IMR-90 (cell line): ENCODE data around the gene CEBPE. TPM values are rescaled to one million over a fixed set of nuclear protein-coding genes. Genes with fewer than 3 reads are reported as not detected.

Experiments used
- ATAC-seq: fragments of 200-7000 bp; cut with Tn5 transposase; 2 replicates; pipeline ENCODE4 v1.9.1; 2020; ENCODE audit warnings: low read depth, mild to moderate bottlenecking, moderate library complexity
- BruUV-seq: library from RNA; stranded (reverse); fragments of 400-500 nt; replicated peaks from 2 replicates; lab custom pipeline; 2021; lab: Mats Ljungman, UMichigan
- CTCF ChIA-PET: fragments of 300-600 bp; formaldehyde crosslinking; extraction: SDS; loops from one replicate; lab custom pipeline; 2021; ENCODE audit warnings: antibody characterized with exemption; lab: Yijun Ruan, JAX
- POLR2A ChIA-PET: fragments of 300-600 bp; sonication (Branson Sonifier 250); formaldehyde crosslinking; loops from one replicate; lab custom pipeline; 2022; ENCODE audit warnings: antibody characterized with exemption; ENCODE audit not compliant: unreplicated experiment; lab: Charles Lee
- DNase-seq: peaks from one replicate; pipeline ENCODE4 v3.0.0; 2013
- H2AFZ ChIP-seq: replicated peaks from 2 replicates; pipeline ENCODE3; 2013; ENCODE audit warnings: low read length, mild to moderate bottlenecking; ENCODE audit not compliant: poor library complexity
- H2AK5ac ChIP-seq: 2 replicates; pipeline ENCODE4 v1.6.1; 2013; ENCODE audit warnings: low read depth, low read length, inconsistent platforms
- H2AK9ac ChIP-seq: replicated peaks from 2 replicates; pipeline ENCODE3; 2013; ENCODE audit warnings: mild to moderate bottlenecking, low read depth, low read length, moderate library complexity; ENCODE audit not compliant: poor library complexity
- H2BK120ac ChIP-seq: 2 replicates; pipeline ENCODE4 v1.6.1; 2013; ENCODE audit warnings: low read depth, low read length, inconsistent platforms
- H2BK15ac ChIP-seq: 3 replicates; pipeline ENCODE4 v1.6.1; 2013; ENCODE audit warnings: low read depth, low read length, inconsistent platforms
- H2BK20ac ChIP-seq: 2 replicates; pipeline ENCODE4 v1.6.1; 2013; ENCODE audit warnings: low read depth, mild to moderate bottlenecking, inconsistent platforms, low read length, moderate library complexity
- H2BK5ac ChIP-seq: 2 replicates; pipeline ENCODE4 v1.6.1; 2013; ENCODE audit warnings: mild to moderate bottlenecking, low read depth, low read length, inconsistent platforms; ENCODE audit not compliant: poor library complexity, severe bottlenecking
- H3K14ac ChIP-seq: replicated peaks from 2 replicates; pipeline ENCODE4 v1.6.1; 2013; ENCODE audit warnings: low read depth, low read length, inconsistent platforms
- H3K18ac ChIP-seq: 2 replicates; pipeline ENCODE4 v1.6.1; 2013; ENCODE audit warnings: low read depth, low read length, control low read depth
- H3K23ac ChIP-seq: 2 replicates; pipeline ENCODE4 v1.6.1; 2013; ENCODE audit warnings: low read depth, low read length, inconsistent platforms
- H3K27ac ChIP-seq: 2 replicates; pipeline ENCODE4 v1.5.1; 2013; ENCODE audit warnings: mild to moderate bottlenecking, control low read depth, low read length; ENCODE audit not compliant: insufficient read depth
- H3K27me3 ChIP-seq: 2 replicates; pipeline ENCODE4 v1.6.1; 2013; ENCODE audit warnings: low read length; ENCODE audit not compliant: control insufficient read depth, insufficient read depth
- H3K36me3 ChIP-seq: 2 replicates; pipeline ENCODE4 v1.6.1; 2013; ENCODE audit warnings: low read length, mixed read lengths; ENCODE audit not compliant: control insufficient read depth, insufficient read depth
- H3K4ac ChIP-seq: 2 replicates; pipeline ENCODE4 v1.6.1; 2013; ENCODE audit warnings: low read depth, low read length, inconsistent platforms
- H3K4me1 ChIP-seq: 2 replicates; pipeline ENCODE4 v1.6.1; 2013; ENCODE audit warnings: low read length, mixed read lengths; ENCODE audit not compliant: control insufficient read depth, insufficient read depth
- H3K4me2 ChIP-seq: 2 replicates; pipeline ENCODE4 v1.6.1; 2013; ENCODE audit warnings: low read depth, mild to moderate bottlenecking, control low read depth, low read length, moderate library complexity
- H3K4me3 ChIP-seq: 2 replicates; pipeline ENCODE4 v1.5.1; 2013; ENCODE audit warnings: low read depth, mild to moderate bottlenecking, control low read depth, low read length, moderate library complexity; ENCODE audit not compliant: insufficient read depth
- H3K56ac ChIP-seq: 2 replicates; pipeline ENCODE4 v1.6.1; 2013; ENCODE audit warnings: low read length, inconsistent platforms; ENCODE audit not compliant: insufficient read depth; ENCODE audit errors: extremely low read depth
- H3K79me1 ChIP-seq, 2 experiments: 2 replicates each; pipeline ENCODE4 v1.6.1; 2013; ENCODE audit warnings: low read length in 2 of 2, inconsistent platforms in 1 of 2, low read depth in 1 of 2
- H3K9ac ChIP-seq: 2 replicates; pipeline ENCODE4 v1.6.1; 2013; ENCODE audit warnings: low read depth, low read length, control low read depth
- H3K9me1 ChIP-seq: 2 replicates; pipeline ENCODE4 v1.6.1; 2013; ENCODE audit warnings: low read length, inconsistent platforms; ENCODE audit not compliant: insufficient read depth
- H3K9me3 ChIP-seq: 2 replicates; pipeline ENCODE4 v1.6.1; 2013; ENCODE audit warnings: low read length; ENCODE audit not compliant: control insufficient read depth, insufficient read depth
- H4K20me1 ChIP-seq: 2 replicates; pipeline ENCODE4 v1.6.1; 2013; ENCODE audit warnings: low read length, inconsistent platforms; ENCODE audit not compliant: insufficient read depth
- H4K5ac ChIP-seq: 2 replicates; pipeline ENCODE4 v1.6.1; 2013; ENCODE audit warnings: mild to moderate bottlenecking, low read depth, low read length, control low read depth
- H4K8ac ChIP-seq, 2 experiments: 2 replicates each; pipeline ENCODE4 v1.6.1; 2013; ENCODE audit warnings: low read depth in 2 of 2, low read length in 2 of 2, control low read depth in 1 of 2, inconsistent platforms in 1 of 2
- H4K91ac ChIP-seq: 2 replicates; pipeline ENCODE4 v1.6.1; 2013; ENCODE audit warnings: low read depth, low read length, inconsistent platforms; ENCODE audit not compliant: insufficient read depth
- MAZ ChIP-seq: IDR thresholded peaks from 2 replicates; pipeline ENCODE4 v1.6.1; 2012; ENCODE audit warnings: low read depth, mild to moderate bottlenecking, low read length, improper control_type of control experiment, moderate library complexity, borderline replicate concordance
- RAD21 ChIP-seq: IDR thresholded peaks from 2 replicates; pipeline ENCODE4 v1.6.1; 2012; ENCODE audit warnings: low read length, improper control_type of control experiment
- WGBS, 2 experiments: methylation state at CpG; one replicate each; pipeline versions ENCODE4 v1.1.5 to v1.1.7; 2013; ENCODE audit warnings: missing lambda C conversion rate in 2 of 2; ENCODE audit not compliant: insufficient read length in 1 of 2; ENCODE audit errors: extremely low coverage in 2 of 2; 5-methylcytosine and 5-hydroxymethylcytosine counted together
- dilution Hi-C: fragments of 300-500 bp; cut with HindIII; formaldehyde crosslinking; loops from one replicate; pipeline ENCODE4 v1.14.3; 2018; ENCODE audit warnings: low sequenced_read_pairs; ENCODE audit not compliant: unreplicated experiment
- in situ Hi-C: fragments of 300-500 bp; cut with MboI; formaldehyde crosslinking; loops from 3 replicates; pipeline ENCODE4 v1.14.3; 2019; ENCODE audit warnings: low sequenced_read_pairs, inconsistent platforms, mixed read lengths
- intact Hi-C: fragments of 100-400 bp; cut with micrococcal nuclease; formaldehyde crosslinking; loops from 2 replicates; pipeline ENCODE4 v1.10.0; 2022
- polyA plus RNA-seq, 3 experiments: library from polyadenylated mRNA; depleted of rRNA; stranded (reverse); fragments of >200 nt; gene quantifications; 2 replicates each; pipeline ENCODE4 v1.2.3, GENCODE V29; 2012; ENCODE audit warnings: low replicate concordance in 1 of 3
- total RNA-seq: library from RNA; depleted of rRNA; stranded (reverse); fragments of >200 nt; gene quantifications from 2 replicates; pipeline ENCODE4 v1.2.3, GENCODE V29; 2012

CEBPE gene
- total and polyA plus RNA-seq, 2 of the 4 experiments (the other 2 are of a cell fraction), result 0.05 TPM; not detected in 1

DNA sequence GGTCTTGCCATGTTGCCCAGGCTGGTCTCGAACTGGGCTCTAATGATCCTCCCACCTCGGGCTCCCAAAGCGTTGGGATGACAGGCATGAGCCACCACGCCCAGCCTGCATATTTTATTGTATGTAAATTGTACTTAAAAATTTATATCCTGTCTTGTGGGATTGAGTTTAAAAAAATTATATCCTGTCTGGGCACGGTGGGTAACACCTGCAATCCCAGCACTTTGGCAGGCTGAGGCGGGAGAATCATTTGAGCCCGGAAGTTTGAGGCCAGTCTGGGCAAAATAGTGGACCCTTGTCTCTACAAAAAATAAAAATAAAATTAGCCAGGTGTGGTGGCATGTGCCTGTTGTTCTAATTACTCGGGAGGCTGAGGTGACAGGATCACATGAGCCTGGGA is 13.9 kb upstream of the CEBPE start:
- TF ChIP-seq RAD21 (no peak), MAZ (no peak)
- no peak overlapping the region for H3K4ac ChIP-seq
- ChIA-PET CTCF (no interaction called here), POLR2A (no interaction called here)
- H3K9me3 ChIP-seq, result no peaks in the 10 kb centered on the region
- no peak overlapping the region for H4K5ac ChIP-seq
- dilution Hi-C loops (no loop called here), intact Hi-C loops (no loop called here), in situ Hi-C loops (no loop called here)
- H3K36me3 ChIP-seq, result no peaks in the 10 kb centered on the region
- H2BK20ac ChIP-seq, result no peak overlapping the region
- H3K27ac ChIP-seq, result no peak overlapping the region
- no peaks in the 10 kb centered on the region for H3K79me1 ChIP-seq
- H3K27me3 ChIP-seq, result peaks cover 37% of the 10 kb centered on the region
- DNase-seq (no peak), ATAC-seq (no peak)
- H3K14ac ChIP-seq, result no peak overlapping the region
- H2AFZ ChIP-seq, result no peak overlapping the region
- H2BK120ac ChIP-seq, result no peak overlapping the region
- H2AK9ac ChIP-seq, result no peak overlapping the region
- no peak overlapping the region for H3K9ac ChIP-seq
- no peak overlapping the region for H3K4me3 ChIP-seq
- no TSS peak for BruUV-seq
- H2BK5ac ChIP-seq, result no peak overlapping the region
- H4K8ac ChIP-seq, result no peak overlapping the region
- H4K20me1 ChIP-seq, result no peaks in the 10 kb centered on the region
- no CpG with 5 or more reads among the region's 8 CpGs for WGBS, 2 experiments
- H2BK15ac ChIP-seq, result no peak overlapping the region
- H3K4me1 ChIP-seq, result no peaks in the 10 kb centered on the region
- no peak overlapping the region for H3K56ac ChIP-seq
- no peak overlapping the region for H4K91ac ChIP-seq
- no peak overlapping the region for H3K23ac ChIP-seq
- no peak overlapping the region for H3K4me2 ChIP-seq
- no peak overlapping the region for H2AK5ac ChIP-seq
- H3K9me1 ChIP-seq, result no peaks in the 10 kb centered on the region
- H3K18ac ChIP-seq, result no peak overlapping the region
